Lower leg skin (tissue), 4 donors: ENCODE results near the gene DPM3. TPM values are rescaled to one million over a fixed set of nuclear protein-coding genes. Genes with fewer than 3 reads are reported as not detected.
"Not testable (repeated sequence)": the region's sequence is repeated elsewhere in the genome, so short reads cannot be mapped to it uniquely, and the experiment has no call there.

Source experiments
- DNase-seq, 2 donors: peaks; one replicate each; pipeline ENCODE4 v3.0.0-alpha.2; 2019; ENCODE audit warnings: low spot score in 2 of 2
- H3K4me3 ChIP-seq: fragments of 200-600 bp; sonication (generic); 2 replicates; pipeline ENCODE4 v1.5.1; 2017; ENCODE audit warnings: mild to moderate bottlenecking, low read depth; ENCODE audit not compliant: poor library complexity, severe bottlenecking
- POLR2A ChIP-seq, 2 donors: fragments of 450-650 bp; IDR thresholded peaks; one replicate each; pipeline ENCODE4 v1.6.1; 2016 to 2017; ENCODE audit warnings: antibody characterized with exemption in 2 of 2, mild to moderate bottlenecking in 1 of 2, moderate library complexity in 1 of 2
- WGBS, 2 donors: methylation state at CpG; one replicate each; pipeline ENCODE4 v1.1.5; 2018; 5-methylcytosine and 5-hydroxymethylcytosine counted together
- intact Hi-C: fragments of 100-400 bp; cut with DNase I; formaldehyde crosslinking; loops from one replicate; pipeline ENCODE4 v1.15.0; 2023; ENCODE audit warnings: low total_unique reads
- total RNA-seq, 4 donors: library from RNA; depleted of rRNA; stranded (reverse); fragments of >200 nt; gene quantifications; one replicate each; pipeline ENCODE4 v1.1.0, GENCODE V29; 2016
- TF ChIP-seq, protein P1 (sequence below), 3 donors: fragments of 450-650 bp; IDR thresholded peaks; one replicate each; pipeline ENCODE4 v1.5.1; 2016; ENCODE audit warnings: antibody characterized with exemption in 3 of 3, mild to moderate bottlenecking in 3 of 3, moderate library complexity in 2 of 3

DPM3 gene
- total RNA-seq, 4 donors from 2014 or later = 19.2 to 74.7 (median 36.9) TPM

DNA sequence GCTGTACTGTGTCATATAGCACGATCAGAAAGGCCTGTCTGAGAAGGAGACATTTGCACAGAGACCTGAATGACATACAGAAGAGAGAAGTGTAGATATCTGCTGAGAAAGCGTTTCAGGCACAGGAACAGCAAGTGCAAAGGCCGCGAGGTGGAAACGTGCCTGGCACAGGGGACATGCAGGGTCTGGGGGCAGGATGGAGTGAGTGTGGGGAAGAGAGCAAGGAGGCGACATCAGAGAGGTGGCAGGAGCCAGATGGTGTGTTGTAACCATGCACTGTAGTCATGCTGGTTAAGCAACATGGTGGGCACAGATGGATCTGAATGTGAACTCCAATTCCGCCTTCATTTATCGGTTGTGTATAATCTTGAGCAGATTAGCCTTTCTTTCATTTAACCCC lies 19.8 kb upstream of the DPM3 start:
- TF ChIP-seq POLR2A (IDR thresholded peaks at IDR 0.05) = no peak
- TF ChIP-seq, protein P1, sequence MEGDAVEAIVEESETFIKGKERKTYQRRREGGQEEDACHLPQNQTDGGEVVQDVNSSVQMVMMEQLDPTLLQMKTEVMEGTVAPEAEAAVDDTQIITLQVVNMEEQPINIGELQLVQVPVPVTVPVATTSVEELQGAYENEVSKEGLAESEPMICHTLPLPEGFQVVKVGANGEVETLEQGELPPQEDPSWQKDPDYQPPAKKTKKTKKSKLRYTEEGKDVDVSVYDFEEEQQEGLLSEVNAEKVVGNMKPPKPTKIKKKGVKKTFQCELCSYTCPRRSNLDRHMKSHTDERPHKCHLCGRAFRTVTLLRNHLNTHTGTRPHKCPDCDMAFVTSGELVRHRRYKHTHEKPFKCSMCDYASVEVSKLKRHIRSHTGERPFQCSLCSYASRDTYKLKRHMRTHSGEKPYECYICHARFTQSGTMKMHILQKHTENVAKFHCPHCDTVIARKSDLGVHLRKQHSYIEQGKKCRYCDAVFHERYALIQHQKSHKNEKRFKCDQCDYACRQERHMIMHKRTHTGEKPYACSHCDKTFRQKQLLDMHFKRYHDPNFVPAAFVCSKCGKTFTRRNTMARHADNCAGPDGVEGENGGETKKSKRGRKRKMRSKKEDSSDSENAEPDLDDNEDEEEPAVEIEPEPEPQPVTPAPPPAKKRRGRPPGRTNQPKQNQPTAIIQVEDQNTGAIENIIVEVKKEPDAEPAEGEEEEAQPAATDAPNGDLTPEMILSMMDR (IDR thresholded peaks at IDR 0.05) = no peak
- no peak overlapping the region for H3K4me3 ChIP-seq
- 80 to 87% methylated on average over 8 of the region's 8 CpGs for WGBS, 2 donors
- DNase-seq = no peak
- intact Hi-C loops = no loop called here

DNA sequence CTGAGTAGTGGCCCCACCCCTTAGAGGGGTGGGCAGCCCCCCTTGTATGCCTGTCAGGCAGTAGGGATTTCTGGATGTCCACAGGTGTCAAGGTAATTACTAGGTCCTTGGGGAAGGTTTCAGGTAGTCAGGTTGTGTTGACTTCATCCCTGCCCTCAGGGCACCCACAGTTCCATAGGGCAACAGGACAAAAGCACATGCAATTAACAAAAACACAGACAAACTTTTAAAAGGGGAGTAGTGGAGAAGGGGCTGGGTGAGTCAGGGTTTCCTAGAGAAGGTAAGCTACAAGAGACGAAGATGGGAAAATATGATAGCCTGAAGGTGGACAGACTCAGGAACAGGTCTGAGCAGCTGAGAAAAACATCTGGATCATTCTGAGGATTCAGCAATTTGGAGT lies 18.7 kb upstream of the DPM3 start:
- intact Hi-C loops = no loop called here
- H3K4me3 ChIP-seq = no peak overlapping the region
- 50 to 57% methylated on average over 1 of the region's 1 CpG for WGBS, 2 donors
- TF ChIP-seq POLR2A (IDR thresholded peaks at IDR 0.05) = no peak
- TF ChIP-seq, protein P1 (IDR thresholded peaks at IDR 0.05) = no peak
- DNase-seq = no peak

DNA sequence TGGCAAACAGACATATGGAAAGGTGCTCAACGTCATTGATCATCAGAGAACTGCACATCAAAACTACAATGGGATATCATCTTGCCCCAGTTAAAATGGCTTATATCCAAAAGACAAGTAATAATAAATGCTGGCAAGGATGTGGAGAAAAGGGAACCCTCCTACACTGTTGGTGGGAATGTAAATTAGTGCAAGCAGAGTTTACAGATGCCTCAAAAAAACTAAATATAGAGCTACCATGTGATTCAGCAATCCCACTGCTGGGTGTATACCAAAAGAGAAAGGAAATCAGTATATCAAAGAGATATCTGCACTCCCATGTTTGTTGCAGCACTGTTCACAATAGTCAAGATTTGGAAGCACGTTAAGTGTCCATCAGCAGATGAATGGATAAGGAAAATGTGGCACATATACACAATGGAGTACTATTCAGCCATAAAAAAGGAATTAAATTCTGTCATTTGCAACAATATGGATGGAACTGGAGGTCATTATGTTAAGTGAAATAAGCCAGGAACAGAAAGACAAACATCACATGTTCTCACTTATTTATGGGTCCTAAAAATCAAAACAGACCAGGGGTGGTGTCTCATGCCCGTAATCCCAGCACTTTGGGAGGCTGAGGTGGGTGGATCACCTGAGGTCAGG lies 15.8 kb upstream of the DPM3 start:
- H3K4me3 ChIP-seq, intact Hi-C loops, DNase-seq: not testable (repeated sequence)
- 64 to 71% methylated on average over 3 of the region's 3 CpGs for WGBS, 2 donors

DNA sequence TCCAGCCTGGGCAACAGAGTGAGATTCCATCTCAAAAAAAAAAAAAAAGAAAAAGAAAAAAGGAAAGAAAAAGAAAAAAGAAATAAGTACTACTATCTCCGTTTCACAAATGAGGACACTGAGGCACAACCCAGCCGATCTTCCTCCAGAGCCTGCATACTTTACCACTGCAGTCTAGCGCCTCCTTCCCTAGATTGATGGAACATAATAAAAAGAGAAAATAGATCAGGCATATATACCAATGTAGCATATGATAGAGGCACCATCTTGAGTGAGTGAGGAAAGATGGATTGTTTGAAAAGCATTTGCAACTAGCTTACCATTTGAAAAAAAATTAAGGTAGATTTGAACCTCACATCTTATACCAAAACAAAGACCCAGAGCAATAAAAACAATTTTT lies 5.2 kb upstream of the DPM3 start:
- WGBS, 2 donors = 88 to 97% methylated on average over 3 of the region's 3 CpGs
- no peak for TF ChIP-seq POLR2A (IDR thresholded peaks at IDR 0.05)
- TF ChIP-seq, protein P1 (IDR thresholded peaks at IDR 0.05) = no peak
- no peak for DNase-seq
- intact Hi-C loops = no loop called here
- no peak overlapping the region for H3K4me3 ChIP-seq

GRCh38 chr1:155141749-155142148 lies 1.4 kb upstream of the DPM3 start:
- no peak for TF ChIP-seq POLR2A (IDR thresholded peaks at IDR 0.05)
- TF ChIP-seq, protein P1 (IDR thresholded peaks at IDR 0.05) = no peak
- H3K4me3 ChIP-seq = no peak overlapping the region
- WGBS, 2 donors = 83 to 87% methylated on average over 7 of the region's 7 CpGs
- intact Hi-C loops = no loop called here
- no peak for DNase-seq

DNA sequence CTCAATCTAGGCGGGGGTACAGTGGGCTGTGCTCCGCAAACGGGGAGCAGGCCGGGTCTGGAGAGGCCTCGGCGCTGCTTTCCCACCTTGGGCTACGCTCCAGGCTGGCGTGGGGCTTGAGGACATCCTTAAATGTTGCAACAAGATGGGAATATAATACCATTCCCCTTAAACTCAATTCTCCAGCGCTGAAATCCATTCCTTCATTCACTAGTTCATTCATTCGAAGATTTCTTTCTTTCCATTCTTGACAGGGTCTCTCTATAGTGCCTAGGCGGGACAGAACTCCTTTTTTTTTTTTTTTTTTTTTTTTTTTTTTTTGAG lies 261 bp upstream of the DPM3 start:
- H3K4me3 ChIP-seq = no peak overlapping the region
- 6 to 7% methylated on average over 11 of the region's 11 CpGs for WGBS, 2 donors
- DNase-seq = no peak
- intact Hi-C loops = no loop called here
- TF ChIP-seq POLR2A (IDR thresholded peaks at IDR 0.05) = no peak
- TF ChIP-seq, protein P1 (IDR thresholded peaks at IDR 0.05) = no peak
